DMS53 (cell line): ENCODE results near the gene MRAP.

Source experiments
- DNase-seq: peaks from one replicate; lab custom pipeline; 2025; lab: John Stamatoyannopoulos, UW

MRAP gene

DNA sequence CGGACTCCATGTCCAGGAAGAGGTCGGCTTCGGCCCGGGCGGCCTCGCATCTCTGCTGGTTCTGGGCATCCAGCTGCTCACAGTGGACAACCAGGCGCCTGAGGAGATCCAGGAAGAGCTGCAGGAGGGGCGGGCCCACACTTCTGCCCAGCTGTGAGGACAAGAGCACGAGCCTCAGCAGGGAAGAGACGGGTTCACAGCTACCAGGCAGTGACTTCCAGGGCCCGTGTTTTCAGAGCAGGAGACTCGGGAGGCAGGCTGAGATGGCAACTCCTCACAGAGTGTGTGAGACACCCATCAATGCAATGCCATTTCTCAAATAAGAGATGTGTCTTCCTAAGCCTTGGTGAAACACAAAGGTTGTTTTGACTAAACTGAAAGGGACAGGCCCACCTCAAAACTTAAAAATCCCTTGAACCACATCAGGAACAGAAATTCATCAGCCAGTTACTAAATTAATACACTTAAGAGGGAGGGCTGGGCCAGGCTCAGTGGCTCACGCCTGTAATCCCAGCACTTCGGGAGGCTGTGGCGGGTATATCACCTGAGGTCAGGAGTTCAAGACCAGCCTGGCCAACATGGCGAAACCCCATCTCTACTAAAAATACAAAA, 50.8 kb downstream of the MRAP start:
- no peak for DNase-seq

GRCh38 chr21:32350211-32350980, 51.7 kb downstream of the MRAP start:
- no peak for DNase-seq

DNA sequence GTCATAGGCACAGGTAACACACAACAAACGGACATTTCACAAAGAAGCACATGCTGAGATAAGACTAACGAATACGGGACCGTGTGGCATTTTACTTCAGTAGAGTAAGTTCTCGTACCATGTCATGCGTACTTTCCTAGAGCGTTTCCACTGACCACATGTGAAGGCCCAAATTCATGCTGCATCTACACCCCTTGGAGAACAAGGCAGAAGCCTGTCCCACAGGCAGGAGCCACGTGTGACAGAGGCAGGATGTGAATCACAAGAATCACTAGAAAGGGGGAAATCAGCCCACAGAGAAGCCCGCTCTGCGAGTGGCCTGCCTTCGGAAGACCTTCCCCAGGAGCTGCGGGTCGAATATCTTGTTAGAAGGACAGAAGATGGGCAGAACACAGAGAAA, 52.3 kb downstream of the MRAP start:
- DNase-seq = no peak

- DNase-seq = no peak
Observed at GRCh38 chr21:32351428-32351827, 52.8 kb downstream of the MRAP start.

DNA sequence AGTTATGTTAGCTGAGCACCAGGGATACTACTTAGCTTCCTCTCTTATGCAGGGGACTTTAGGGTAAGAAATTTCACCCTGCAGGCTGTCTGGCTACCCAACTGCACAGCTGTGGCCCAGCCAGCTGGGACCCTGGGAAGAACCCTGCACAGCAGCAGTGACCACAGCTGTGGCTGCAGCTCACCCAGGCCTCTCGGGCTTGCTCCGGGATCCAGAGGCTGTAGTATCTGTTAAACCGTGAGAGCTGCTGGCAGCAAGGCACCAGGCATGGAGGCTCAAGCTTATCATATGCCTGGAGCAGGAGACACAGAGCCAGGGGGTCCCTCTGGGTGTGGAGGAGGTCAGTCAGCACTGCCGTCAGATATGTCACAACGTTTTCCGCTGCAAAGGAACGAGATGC, 53.9 kb downstream of the MRAP start:
- DNase-seq = no peak

DNA sequence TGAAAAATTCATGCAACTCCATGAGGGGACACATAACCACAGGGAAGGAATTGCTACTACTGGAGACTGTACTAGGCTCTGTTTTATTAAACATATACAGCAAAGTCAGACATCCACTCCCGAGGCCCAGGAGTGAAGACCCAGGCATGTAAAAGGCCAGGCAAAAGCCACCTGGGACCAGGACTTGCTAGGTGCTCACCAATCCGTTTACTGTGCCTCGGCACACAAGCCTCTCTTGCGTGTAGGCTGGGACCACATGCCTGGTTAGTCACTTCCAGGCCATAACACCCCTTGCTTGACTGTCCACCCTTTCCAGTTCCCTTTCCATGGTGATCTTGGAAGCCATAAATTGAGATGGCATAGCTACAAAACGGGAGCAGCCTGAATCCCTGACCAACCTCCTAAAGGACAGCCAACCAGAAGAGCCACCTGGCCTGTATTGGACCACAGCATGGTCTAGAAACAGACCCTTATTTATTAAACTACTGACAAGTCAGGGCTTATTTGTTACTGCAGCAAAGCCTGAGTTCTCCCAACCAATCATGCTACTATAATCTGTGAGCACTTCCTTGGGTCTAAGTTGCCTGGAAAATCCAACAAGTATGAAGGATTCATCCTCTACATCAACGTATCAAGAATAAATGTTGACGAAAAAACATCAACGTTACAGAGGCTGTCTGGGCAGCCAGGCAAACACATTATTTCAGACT, 54.5 kb downstream of the MRAP start:
- no peak for DNase-seq

- DNase-seq = no peak
Observed at GRCh38 chr21:32356874-32357395, 58.3 kb downstream of the MRAP start.

DNA sequence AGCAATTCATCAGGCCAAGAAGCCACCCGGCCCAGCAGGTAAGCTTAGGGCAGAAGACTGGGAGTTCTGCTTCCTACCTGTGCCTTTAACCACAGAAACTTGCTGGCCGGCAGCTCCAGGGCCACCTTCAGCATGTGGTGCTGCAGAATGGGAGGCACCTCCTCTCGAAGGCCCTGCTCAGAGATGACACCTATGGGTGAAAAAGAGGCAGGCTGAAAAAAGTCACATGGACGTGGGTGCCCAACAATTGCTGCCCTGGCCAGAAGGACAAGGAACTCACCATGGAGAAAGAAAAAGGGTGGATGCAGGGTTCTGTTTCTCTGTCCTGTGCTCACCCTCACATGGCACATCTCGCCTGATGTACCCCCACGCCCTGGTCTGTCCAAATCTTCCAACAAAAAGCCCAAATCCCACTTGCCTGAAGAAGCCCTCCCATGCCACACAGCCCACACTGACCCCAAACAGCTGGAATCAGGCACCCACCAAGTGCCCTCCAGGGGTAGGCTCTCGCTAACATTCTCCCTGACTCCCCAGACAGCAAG, 61.1 kb downstream of the MRAP start:
- DNase-seq = peak; percentile 34

DNA sequence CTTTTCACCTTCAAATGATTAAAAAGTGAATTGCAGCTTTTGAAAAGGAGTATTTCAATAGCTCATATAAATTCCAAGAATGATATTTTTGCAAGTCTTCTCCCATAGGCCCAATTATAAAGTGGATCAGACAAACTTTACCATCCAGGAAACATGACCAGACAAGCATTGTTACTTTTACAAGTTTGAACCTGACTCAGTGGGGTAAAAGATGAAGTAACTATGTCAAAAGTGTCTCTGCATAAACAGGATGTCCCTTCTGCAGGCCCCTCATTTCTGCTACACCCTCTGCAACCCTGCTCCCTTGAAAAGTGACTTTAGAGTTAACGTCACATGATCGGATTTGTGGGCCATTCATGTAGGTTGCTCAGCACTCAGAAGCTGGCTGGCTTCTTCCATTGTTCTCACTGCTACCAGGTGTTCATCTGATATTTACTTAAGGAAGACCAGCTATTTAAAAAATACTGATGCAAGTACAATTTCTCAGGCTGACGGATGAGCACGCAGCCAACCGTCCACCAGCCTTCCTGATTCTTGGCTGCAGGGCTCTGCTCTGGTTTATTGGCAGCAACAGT, 61.8 kb downstream of the MRAP start:
- peak; percentile 10 for DNase-seq
